Suprapubic skin (tissue), 4 donors: Measurements from ENCODE around the gene AKAP13. TPM values are rescaled to one million over a fixed set of nuclear protein-coding genes. Genes with fewer than 3 reads are reported as not detected.
A peak's percentile ranks its signal among the peaks of the same experiment; 100 is the strongest.

ENCODE experiments used
- DNase-seq, 2 donors: peaks; one replicate each; pipeline ENCODE4 v3.0.0-alpha.2; 2019; ENCODE audit warnings: low spot score in 2 of 2
- H3K27ac ChIP-seq: fragments of 200-600 bp; sonication (generic); one replicate; pipeline ENCODE4 v1.5.1; 2019
- H3K27me3 ChIP-seq: fragments of 200-600 bp; sonication (generic); one replicate; pipeline ENCODE4 v1.5.1; 2019
- H3K36me3 ChIP-seq: fragments of 200-600 bp; sonication (generic); one replicate; pipeline ENCODE4 v1.5.1; 2019
- H3K4me1 ChIP-seq: fragments of 200-600 bp; sonication (generic); one replicate; pipeline ENCODE4 v1.5.1; 2019
- H3K4me3 ChIP-seq: fragments of 200-600 bp; sonication (generic); one replicate; pipeline ENCODE4 v1.5.1; 2019; ENCODE audit warnings: mild to moderate bottlenecking
- H3K9me3 ChIP-seq: fragments of 200-600 bp; sonication (generic); one replicate; pipeline ENCODE4 v1.5.1; 2019
- CTCF ChIP-seq, 2 donors: fragments of 200-600 bp in 1 of 2; fragments of 450-650 bp in 1 of 2; sonication (generic) in 1 of 2; IDR thresholded peaks; one replicate each; pipeline ENCODE4 v1.5.1; 2016 to 2019; ENCODE audit warnings: antibody characterized with exemption in 2 of 2, mild to moderate bottlenecking in 1 of 2, moderate library complexity in 1 of 2
- EP300 ChIP-seq: sonication (generic); formaldehyde crosslinking; IDR thresholded peaks from one replicate; pipeline ENCODE4 v1.6.1; 2017; ENCODE audit warnings: antibody characterized with exemption
- POLR2A ChIP-seq, 2 donors: fragments of 450-650 bp; IDR thresholded peaks; one replicate each; pipeline ENCODE4 v1.6.1; 2017; ENCODE audit warnings: antibody characterized with exemption in 2 of 2, mild to moderate bottlenecking in 2 of 2, moderate library complexity in 2 of 2
- POLR2AphosphoS5 ChIP-seq, 3 donors: sonication (generic); formaldehyde crosslinking; IDR thresholded peaks; one replicate each; pipeline ENCODE4 v1.6.1; 2017; ENCODE audit warnings: antibody characterized with exemption in 3 of 3
- WGBS: methylation state at CpG from one replicate; pipeline ENCODE4 v1.1.5; 2018; 5-methylcytosine and 5-hydroxymethylcytosine counted together
- total RNA-seq, 4 donors: library from RNA; depleted of rRNA; stranded (reverse); fragments of >200 nt; gene quantifications; one replicate each; pipeline ENCODE4 v1.1.0, GENCODE V29; 2016

The AKAP13 gene
- total RNA-seq, 4 donors from 2014 or later, result 124 to 249 (median 163) TPM

- TF ChIP-seq CTCF (IDR thresholded peaks at IDR 0.05) (no peak), POLR2A (IDR thresholded peaks at IDR 0.05) (no peak), EP300 (no peak), POLR2AphosphoS5 (IDR thresholded peaks at IDR 0.05) (no peak)
- H3K9me3 ChIP-seq, result no peaks in the 10 kb centered on the region
- no peak overlapping the region for H3K27ac ChIP-seq
- no peaks in the 10 kb centered on the region for H3K36me3 ChIP-seq
- H3K27me3 ChIP-seq, result no peaks in the 10 kb centered on the region
- DNase-seq, result no peak
- H3K4me3 ChIP-seq, result no peak overlapping the region
- peaks cover 54% of the 10 kb centered on the region for H3K4me1 ChIP-seq
These were observed 159.1 kb downstream of the AKAP13 start for GRCh38 chr15:85539491-85539890.

- no peak for TF ChIP-seq POLR2AphosphoS5 (IDR thresholded peaks at IDR 0.05)
- TF ChIP-seq CTCF (IDR thresholded peaks at IDR 0.05), result no peak
- no peak for TF ChIP-seq POLR2A (IDR thresholded peaks at IDR 0.05)
- TF ChIP-seq EP300, result no peak
- Histone ChIP-seq H3K36me3 (peaks cover 3% of the 10 kb centered on the region), H3K27me3 (no peaks in the 10 kb centered on the region), H3K4me1 (peaks cover 62% of the 10 kb centered on the region), H3K4me3 (no peak overlapping the region), H3K27ac (no peak overlapping the region), H3K9me3 (no peaks in the 10 kb centered on the region)
- no peak for DNase-seq
- 92% methylated on average over 6 of the region's 6 CpGs for WGBS
These were observed 159.8 kb downstream of the AKAP13 start for GRCh38 chr15:85540085-85540797.

- Histone ChIP-seq H3K27me3 (no peaks in the 10 kb centered on the region), H3K27ac (peak overlapping the region; percentile 12), H3K36me3 (peaks cover 3% of the 10 kb centered on the region), H3K4me3 (no peak overlapping the region), H3K4me1 (peaks cover 60% of the 10 kb centered on the region), H3K9me3 (no peaks in the 10 kb centered on the region)
- 70% methylated on average over 1 of the region's 1 CpG for WGBS
- no peak for DNase-seq
- TF ChIP-seq POLR2AphosphoS5 (IDR thresholded peaks at IDR 0.05) (no peak), CTCF (IDR thresholded peaks at IDR 0.05) (no peak), POLR2A (IDR thresholded peaks at IDR 0.05) (no peak), EP300 (no peak)
These were observed 161.3 kb downstream of the AKAP13 start for GRCh38 chr15:85541744-85542143.

GRCh38 chr15:85542488-85542887 is 162.1 kb downstream of the AKAP13 start:
- 81% methylated on average over 3 of the region's 3 CpGs for WGBS
- TF ChIP-seq CTCF (IDR thresholded peaks at IDR 0.05), result no peak
- no peak for TF ChIP-seq POLR2AphosphoS5 (IDR thresholded peaks at IDR 0.05)
- TF ChIP-seq POLR2A (IDR thresholded peaks at IDR 0.05), result no peak
- TF ChIP-seq EP300, result no peak
- peak overlapping the region; percentile 82 for H3K27ac ChIP-seq

GRCh38 chr15:85542895-85543331 is 162.5 kb downstream of the AKAP13 start:
- Histone ChIP-seq H3K27me3 (no peaks in the 10 kb centered on the region), H3K4me1 (peaks cover 56% of the 10 kb centered on the region), H3K4me3 (no peak overlapping the region), H3K9me3 (no peaks in the 10 kb centered on the region), H3K36me3 (peaks cover 3% of the 10 kb centered on the region), H3K27ac (peak overlapping the region; percentile 82)
- no peak for DNase-seq
- TF ChIP-seq POLR2AphosphoS5 (IDR thresholded peaks at IDR 0.05), result no peak
- no peak for TF ChIP-seq CTCF (IDR thresholded peaks at IDR 0.05)
- TF ChIP-seq EP300, result no peak
- no peak for TF ChIP-seq POLR2A (IDR thresholded peaks at IDR 0.05)
- WGBS, result 36% methylated on average over 3 of the region's 3 CpGs

More at GRCh38 chr15:85542488-85542887, 162.1 kb downstream of the AKAP13 start:
- H3K4me3 ChIP-seq, result no peak overlapping the region
- no peaks in the 10 kb centered on the region for H3K9me3 ChIP-seq
- H3K36me3 ChIP-seq, result peaks cover 3% of the 10 kb centered on the region
- no peaks in the 10 kb centered on the region for H3K27me3 ChIP-seq
- DNase-seq, result no peak
- peaks cover 56% of the 10 kb centered on the region for H3K4me1 ChIP-seq
